HCT116 (cell line): ENCODE results near the gene ZNF804A.

Experiments
- CTCF ChIP-seq, 3 experiments: fragments of 200-600 bp in 1 of 3; sonication (generic) in 1 of 3; IDR thresholded peaks in 2 of 3; conservative IDR thresholded peaks in 1 of 3; 2 replicates each; pipeline ENCODE4 v1.5.1; 2012 to 2017; ENCODE audit warnings: low read depth in 2 of 3, low read length in 2 of 3, antibody characterized with exemption in 1 of 3, borderline replicate concordance in 1 of 3, control low read depth in 1 of 3, mild to moderate bottlenecking in 1 of 3, mixed read lengths in 1 of 3, mixed run types in 1 of 3, moderate library complexity in 1 of 3; ENCODE audit not compliant: insufficient read depth in 1 of 3
- ELF1 ChIP-seq: IDR thresholded peaks from 2 replicates; pipeline ENCODE4 v1.6.1; 2012; ENCODE audit warnings: low read depth, borderline replicate concordance
- EZH2phosphoT487 ChIP-seq: fragments of 200-600 bp; IDR thresholded peaks from 2 replicates; pipeline ENCODE4 v1.6.1; 2018; ENCODE audit warnings: antibody characterized with exemption, borderline replicate concordance
- POLR2AphosphoS5 ChIP-seq: IDR thresholded peaks from 2 replicates; pipeline ENCODE4 v1.6.1; 2011; ENCODE audit warnings: mild to moderate bottlenecking, low read depth, low read length, moderate library complexity
- YY1 ChIP-seq: IDR thresholded peaks from 2 replicates; pipeline ENCODE4 v1.6.1; 2011; ENCODE audit warnings: low read length, low read depth, moderate library complexity, mild to moderate bottlenecking; ENCODE audit not compliant: insufficient replicate concordance; ENCODE audit errors: extremely low read depth
- ZNF274 ChIP-seq: fragments of 200-500 bp; sonication (Bioruptor generic); IDR thresholded peaks from 2 replicates; pipeline ENCODE4 v1.6.1; 2014; ENCODE audit warnings: mild to moderate bottlenecking, low read depth, low read length, inconsistent platforms

- no peak for TF ChIP-seq CTCF (IDR thresholded peaks at IDR 0.05 in 2 of 3, conservative IDR thresholded peaks at IDR 0.05 in 1 of 3; ENCODE audit: borderline replicate concordance in 1 of 3, insufficient read depth in 1 of 3, low read depth in 2 of 3, low read length in 2 of 3)
- no peak for TF ChIP-seq POLR2AphosphoS5
- no peak for TF ChIP-seq ZNF274
- no peak for TF ChIP-seq YY1
- TF ChIP-seq EZH2phosphoT487, result no peak
- no peak for TF ChIP-seq ELF1
Observed at GRCh38 chr2:184849516-184849915, 251.2 kb downstream of the ZNF804A start.
